SK-N-SH (cell line): Measurements from ENCODE around the gene AMELX. TPM values are rescaled to one million over a fixed set of nuclear protein-coding genes. Genes with fewer than 3 reads are reported as not detected.

Experiments used
- CTCF ChIA-PET: fragments of 300-600, 350-600 bp; formaldehyde crosslinking; extraction: SDS; loops from one replicate; lab custom pipeline; 2021; lab: Yijun Ruan, JAX
- POLR2A ChIA-PET: fragments of 350-600 bp; sonication (Branson Sonifier 250); formaldehyde crosslinking; extraction: SDS; loops from one replicate; lab custom pipeline; 2020; ENCODE audit warnings: antibody characterized with exemption, inconsistent platforms; lab: Yijun Ruan, JAX
- DNase-seq: peaks from one replicate; pipeline ENCODE4 v3.0.0; 2012
- H2AFZ ChIP-seq: fragments of 200-600 bp; sonication (generic); 2 replicates; pipeline ENCODE4 v1.8.1; 2016; ENCODE audit warnings: antibody characterized with exemption, mild to moderate bottlenecking, low read depth
- H3F3A ChIP-seq: fragments of 200-600 bp; sonication (generic); replicated peaks from 2 replicates; pipeline ENCODE3; 2016; ENCODE audit warnings: antibody characterized with exemption, mild to moderate bottlenecking; ENCODE audit not compliant: insufficient read depth
- H3K27ac ChIP-seq, 2 experiments: fragments of 200-500 bp in 1 of 2; fragments of 200-600 bp in 1 of 2; sonication (Bioruptor generic) in 1 of 2; sonication (generic), shearing (Covaris generic) in 1 of 2; 2 replicates each; pipeline versions ENCODE4 v1.5.1 to v1.6.1; 2014 to 2016; ENCODE audit warnings: low read depth in 2 of 2, inconsistent platforms in 1 of 2, low read length in 1 of 2, mild to moderate bottlenecking in 1 of 2, mixed read lengths in 1 of 2
- H3K27me3 ChIP-seq: fragments of 200-600 bp; sonication (generic), shearing (Covaris generic); 2 replicates; pipeline ENCODE4 v1.6.1; 2016; ENCODE audit warnings: mixed run types; ENCODE audit not compliant: insufficient read depth
- H3K36me3 ChIP-seq, 2 experiments: fragments of 200-500 bp in 1 of 2; fragments of 200-600 bp in 1 of 2; sonication (Bioruptor generic) in 1 of 2; sonication (generic) in 1 of 2; replicated peaks in 1 of 2; 2 replicates each; pipeline versions ENCODE3 to v1.5.1; 2014 to 2016; ENCODE audit warnings: low read length in 1 of 2, mild to moderate bottlenecking in 1 of 2; ENCODE audit not compliant: insufficient read depth in 2 of 2, control insufficient read depth in 1 of 2
- H3K4me1 ChIP-seq, 2 experiments: fragments of 200-500 bp in 1 of 2; fragments of 200-600 bp in 1 of 2; sonication (Bioruptor generic) in 1 of 2; sonication (generic), shearing (Covaris generic) in 1 of 2; 2 replicates each; pipeline versions ENCODE4 v1.5.1 to v1.6.1; 2014 to 2016; ENCODE audit warnings: low read depth in 1 of 2, low read length in 1 of 2, mixed run types in 1 of 2; ENCODE audit not compliant: insufficient read depth in 2 of 2, control insufficient read depth in 1 of 2
- H3K4me2 ChIP-seq: fragments of 200-600 bp; sonication (generic), shearing (Covaris generic); 2 replicates; pipeline ENCODE4 v1.6.1; 2017; ENCODE audit warnings: mixed run types
- H3K4me3 ChIP-seq, 2 experiments: fragments of 200-500 bp in 1 of 2; fragments of 200-600 bp in 1 of 2; sonication (Bioruptor generic) in 1 of 2; sonication (generic), shearing (Covaris generic) in 1 of 2; 2 replicates each; pipeline versions ENCODE4 v1.5.1 to v1.8.1; 2014 to 2016; ENCODE audit warnings: low read depth in 2 of 2, inconsistent platforms in 1 of 2, low read length in 1 of 2, mild to moderate bottlenecking in 1 of 2, mixed read lengths in 1 of 2, moderate library complexity in 1 of 2
- H3K79me2 ChIP-seq: fragments of 200-600 bp; sonication (generic); 2 replicates; pipeline ENCODE4 v1.8.1; 2017; ENCODE audit warnings: mild to moderate bottlenecking; ENCODE audit not compliant: insufficient read depth
- H3K9ac ChIP-seq: fragments of 200-600 bp; sonication (generic); 2 replicates; pipeline ENCODE4 v1.6.1; 2017; ENCODE audit warnings: mixed run types
- H3K9me2 ChIP-seq: fragments of 200-600 bp; sonication (generic); 2 replicates; pipeline ENCODE4 v1.6.1; 2017; ENCODE audit warnings: mixed run types
- H3K9me3 ChIP-seq: fragments of 200-600 bp; sonication (generic); 2 replicates; pipeline ENCODE4 v1.6.1; 2017; ENCODE audit warnings: mixed run types, mild to moderate bottlenecking, moderate library complexity
- H4K20me1 ChIP-seq: fragments of 200-600 bp; sonication (generic); 2 replicates; pipeline ENCODE4 v1.6.1; 2017; ENCODE audit warnings: mild to moderate bottlenecking, mixed run types; ENCODE audit not compliant: insufficient read depth
- CHD2 ChIP-seq: fragments of 150-350 bp; IDR thresholded peaks from 2 replicates; pipeline ENCODE4 v1.6.1; 2018; ENCODE audit warnings: low read length; ENCODE audit not compliant: partially characterized antibody
- EP300 ChIP-seq, 2 experiments: IDR thresholded peaks; 2 replicates each; pipeline versions ENCODE4 v1.4.0 to v1.6.1; 2012; ENCODE audit warnings: borderline replicate concordance in 1 of 2, low read depth in 1 of 2, low read length in 1 of 2
- FOXJ3 ChIP-seq: sonication (generic); formaldehyde crosslinking; IDR thresholded peaks from 2 replicates; pipeline ENCODE4 v1.5.1; 2020; ENCODE audit warnings: mild to moderate bottlenecking, missing genetic modification reagents
- FOXM1 ChIP-seq: IDR thresholded peaks from 2 replicates; pipeline ENCODE4 v1.4.0; 2012; ENCODE audit warnings: low read depth, mild to moderate bottlenecking
- GABPA ChIP-seq: IDR thresholded peaks from 2 replicates; pipeline ENCODE4 v1.4.0; 2012; ENCODE audit warnings: low read depth, mild to moderate bottlenecking
- GATA2 ChIP-seq: sonication (generic); formaldehyde crosslinking; IDR thresholded peaks from 2 replicates; pipeline ENCODE4 v1.5.0; 2020; ENCODE audit warnings: mild to moderate bottlenecking, missing genetic modification reagents
- JUND ChIP-seq: IDR thresholded peaks from 2 replicates; pipeline ENCODE4 v1.4.0; 2012
- MEF2A ChIP-seq: IDR thresholded peaks from 2 replicates; pipeline ENCODE4 v1.4.0; 2012; ENCODE audit warnings: low read depth, borderline replicate concordance
- NFIC ChIP-seq: IDR thresholded peaks from 2 replicates; pipeline ENCODE4 v1.4.0; 2012; ENCODE audit warnings: borderline replicate concordance
- POLR2AphosphoS5 ChIP-seq: IDR thresholded peaks from 2 replicates; pipeline ENCODE4 v1.6.1; 2012; ENCODE audit warnings: low read depth, low read length
- RAD21 ChIP-seq: IDR thresholded peaks from 2 replicates; pipeline ENCODE4 v1.6.1; 2012; ENCODE audit warnings: mild to moderate bottlenecking, low read length
- RFX5 ChIP-seq: IDR thresholded peaks from 2 replicates; pipeline ENCODE4 v1.6.1; 2012; ENCODE audit warnings: mild to moderate bottlenecking, improper control_type of control experiment, low read length
- RXRA ChIP-seq: IDR thresholded peaks from 2 replicates; pipeline ENCODE4 v1.4.0; 2012; ENCODE audit warnings: low read depth, mild to moderate bottlenecking, borderline replicate concordance
- TAF1 ChIP-seq: IDR thresholded peaks from 2 replicates; pipeline ENCODE4 v1.6.1; 2012; ENCODE audit warnings: low read depth, mild to moderate bottlenecking, low read length, moderate library complexity, borderline replicate concordance
- TCF12 ChIP-seq: IDR thresholded peaks from 2 replicates; pipeline ENCODE4 v1.4.0; 2012
- TEAD4 ChIP-seq: IDR thresholded peaks from 2 replicates; pipeline ENCODE4 v1.4.0; 2012; ENCODE audit warnings: mild to moderate bottlenecking, borderline replicate concordance; ENCODE audit not compliant: insufficient read depth
- WGBS: methylation state at CpG from one replicate; pipeline ENCODE4 v1.1.6; 2017; ENCODE audit warnings: low lambda C conversion rate; 5-methylcytosine and 5-hydroxymethylcytosine counted together
- polyA plus RNA-seq, 3 experiments: library from polyadenylated mRNA; depleted of rRNA; stranded (reverse); fragments of >200 nt; gene quantifications; 2 replicates each; pipeline ENCODE4 v1.2.3, GENCODE V29; 2012
- TF ChIP-seq, protein P1 (sequence below): fragments of 150-350 bp; IDR thresholded peaks from 2 replicates; pipeline ENCODE4 v1.6.1; 2017; ENCODE audit warnings: antibody characterized with exemption, low read length, low read depth, borderline replicate concordance
- TF ChIP-seq, protein P2 (sequence below): IDR thresholded peaks from 2 replicates; pipeline ENCODE4 v1.4.0; 2012; ENCODE audit warnings: low read depth
- TF ChIP-seq, protein P3 (sequence below): fragments of 200-600 bp; sonication (generic); IDR thresholded peaks from 2 replicates; pipeline ENCODE4 v1.6.1; 2017; ENCODE audit warnings: antibody characterized with exemption, mild to moderate bottlenecking, moderate library complexity
- TF ChIP-seq, protein P4 (sequence below): IDR thresholded peaks from 2 replicates; pipeline ENCODE4 v1.4.0; 2012; ENCODE audit warnings: low read depth, borderline replicate concordance
- TF ChIP-seq, protein P5 (sequence below): IDR thresholded peaks from 2 replicates; pipeline ENCODE4 v1.4.0; 2012; ENCODE audit warnings: low read depth, borderline replicate concordance

AMELX gene
- polyA plus RNA-seq, 1 of the 3 experiments (the other 2 are of a cell fraction): not detected

DNA sequence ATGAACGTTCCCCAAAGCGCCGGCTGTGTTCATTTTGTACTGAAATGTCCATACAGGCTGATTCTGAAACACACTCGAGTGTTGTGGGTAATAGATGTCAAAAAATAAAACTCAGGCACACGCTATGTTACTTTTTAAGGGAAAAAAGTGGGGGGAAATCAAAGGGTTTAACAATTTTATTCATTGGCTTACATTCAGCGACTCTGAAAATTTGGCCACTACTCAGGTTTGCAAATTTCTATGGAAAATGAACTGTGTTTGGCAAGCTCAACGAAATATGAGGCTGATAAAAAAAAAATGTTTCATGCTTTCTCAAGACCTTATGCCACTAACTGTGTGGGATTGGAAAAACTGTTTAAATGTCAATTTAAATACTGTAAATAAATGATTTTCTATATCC lies 18.5 kb downstream of the AMELX start (continued):
- TF ChIP-seq FOXM1: no peak
- no peak for TF ChIP-seq TAF1
- TF ChIP-seq, protein P1, sequence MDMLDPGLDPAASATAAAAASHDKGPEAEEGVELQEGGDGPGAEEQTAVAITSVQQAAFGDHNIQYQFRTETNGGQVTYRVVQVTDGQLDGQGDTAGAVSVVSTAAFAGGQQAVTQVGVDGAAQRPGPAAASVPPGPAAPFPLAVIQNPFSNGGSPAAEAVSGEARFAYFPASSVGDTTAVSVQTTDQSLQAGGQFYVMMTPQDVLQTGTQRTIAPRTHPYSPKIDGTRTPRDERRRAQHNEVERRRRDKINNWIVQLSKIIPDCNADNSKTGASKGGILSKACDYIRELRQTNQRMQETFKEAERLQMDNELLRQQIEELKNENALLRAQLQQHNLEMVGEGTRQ: no peak
- TF ChIP-seq, protein P2, sequence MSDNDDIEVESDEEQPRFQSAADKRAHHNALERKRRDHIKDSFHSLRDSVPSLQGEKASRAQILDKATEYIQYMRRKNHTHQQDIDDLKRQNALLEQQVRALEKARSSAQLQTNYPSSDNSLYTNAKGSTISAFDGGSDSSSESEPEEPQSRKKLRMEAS: no peak
- no peak for TF ChIP-seq POLR2AphosphoS5
- TF ChIP-seq RXRA: no peak
- TF ChIP-seq NFIC: no peak
- TF ChIP-seq CHD2: no peak
- TF ChIP-seq MEF2A: no peak

DNA sequence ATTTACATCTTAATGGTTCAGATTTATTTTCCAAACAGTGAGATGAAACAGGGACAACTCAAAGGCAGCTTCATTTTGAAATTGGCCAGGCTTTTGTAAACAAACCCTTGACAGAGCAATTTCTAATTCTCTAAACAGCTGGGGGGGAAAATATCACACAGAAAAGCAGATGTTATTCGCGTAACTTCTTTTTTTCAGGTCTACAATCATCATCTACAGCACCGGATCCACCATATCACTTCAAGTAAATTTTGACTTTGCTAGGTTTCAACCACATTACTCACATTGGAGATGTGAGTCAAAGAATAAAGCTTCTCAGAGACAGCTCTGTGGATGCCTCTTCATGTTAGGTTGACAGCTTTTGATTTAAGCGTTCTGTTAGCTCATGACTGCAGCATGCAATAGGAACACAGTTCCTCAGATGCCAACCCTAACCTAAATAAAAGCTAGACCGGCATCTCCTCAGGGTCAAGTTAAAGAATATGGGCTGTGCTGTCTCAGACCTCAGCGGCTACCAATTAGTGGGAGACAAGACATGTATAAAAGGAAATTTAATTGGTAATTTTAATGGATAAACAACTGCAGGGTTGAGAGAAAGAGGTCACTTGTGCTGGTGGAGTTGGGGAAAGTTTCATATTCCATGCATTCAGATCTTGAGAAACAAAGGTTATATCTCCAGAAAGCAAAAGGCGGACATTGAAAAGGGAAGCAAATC lies 26.8 kb downstream of the AMELX start:
- no peaks in the 10 kb centered on the region for H4K20me1 ChIP-seq
- CTCF ChIA-PET: interaction anchor here (0.7 to 1.1 kb wide), 2 partner anchors 12 to 180 kb away, joined by 3 read pairs; no protein-coding TSS in a partner anchor
- H3K36me3 ChIP-seq: no peaks in the 10 kb centered on the region
- TF ChIP-seq FOXM1 (no peak), POLR2AphosphoS5 (no peak), GATA2 (no peak), JUND (no peak), TCF12 (no peak), MEF2A (no peak), CHD2 (no peak), RAD21 (no peak), FOXJ3 (CRISPR knock-in tag) (no peak), RXRA (no peak), GABPA (no peak), RFX5 (no peak), TEAD4 (no peak), EP300 (IDR thresholded peaks at IDR 0.05; ENCODE audit: borderline replicate concordance in 1 of 2, low read depth in 1 of 2, low read length in 1 of 2) (no peak)
- TF ChIP-seq, protein P1: no peak
- TF ChIP-seq, protein P3, sequence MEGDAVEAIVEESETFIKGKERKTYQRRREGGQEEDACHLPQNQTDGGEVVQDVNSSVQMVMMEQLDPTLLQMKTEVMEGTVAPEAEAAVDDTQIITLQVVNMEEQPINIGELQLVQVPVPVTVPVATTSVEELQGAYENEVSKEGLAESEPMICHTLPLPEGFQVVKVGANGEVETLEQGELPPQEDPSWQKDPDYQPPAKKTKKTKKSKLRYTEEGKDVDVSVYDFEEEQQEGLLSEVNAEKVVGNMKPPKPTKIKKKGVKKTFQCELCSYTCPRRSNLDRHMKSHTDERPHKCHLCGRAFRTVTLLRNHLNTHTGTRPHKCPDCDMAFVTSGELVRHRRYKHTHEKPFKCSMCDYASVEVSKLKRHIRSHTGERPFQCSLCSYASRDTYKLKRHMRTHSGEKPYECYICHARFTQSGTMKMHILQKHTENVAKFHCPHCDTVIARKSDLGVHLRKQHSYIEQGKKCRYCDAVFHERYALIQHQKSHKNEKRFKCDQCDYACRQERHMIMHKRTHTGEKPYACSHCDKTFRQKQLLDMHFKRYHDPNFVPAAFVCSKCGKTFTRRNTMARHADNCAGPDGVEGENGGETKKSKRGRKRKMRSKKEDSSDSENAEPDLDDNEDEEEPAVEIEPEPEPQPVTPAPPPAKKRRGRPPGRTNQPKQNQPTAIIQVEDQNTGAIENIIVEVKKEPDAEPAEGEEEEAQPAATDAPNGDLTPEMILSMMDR: no peak
- TF ChIP-seq, protein P4, sequence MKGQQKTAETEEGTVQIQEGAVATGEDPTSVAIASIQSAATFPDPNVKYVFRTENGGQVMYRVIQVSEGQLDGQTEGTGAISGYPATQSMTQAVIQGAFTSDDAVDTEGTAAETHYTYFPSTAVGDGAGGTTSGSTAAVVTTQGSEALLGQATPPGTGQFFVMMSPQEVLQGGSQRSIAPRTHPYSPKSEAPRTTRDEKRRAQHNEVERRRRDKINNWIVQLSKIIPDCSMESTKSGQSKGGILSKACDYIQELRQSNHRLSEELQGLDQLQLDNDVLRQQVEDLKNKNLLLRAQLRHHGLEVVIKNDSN: no peak
- TF ChIP-seq, protein P5, sequence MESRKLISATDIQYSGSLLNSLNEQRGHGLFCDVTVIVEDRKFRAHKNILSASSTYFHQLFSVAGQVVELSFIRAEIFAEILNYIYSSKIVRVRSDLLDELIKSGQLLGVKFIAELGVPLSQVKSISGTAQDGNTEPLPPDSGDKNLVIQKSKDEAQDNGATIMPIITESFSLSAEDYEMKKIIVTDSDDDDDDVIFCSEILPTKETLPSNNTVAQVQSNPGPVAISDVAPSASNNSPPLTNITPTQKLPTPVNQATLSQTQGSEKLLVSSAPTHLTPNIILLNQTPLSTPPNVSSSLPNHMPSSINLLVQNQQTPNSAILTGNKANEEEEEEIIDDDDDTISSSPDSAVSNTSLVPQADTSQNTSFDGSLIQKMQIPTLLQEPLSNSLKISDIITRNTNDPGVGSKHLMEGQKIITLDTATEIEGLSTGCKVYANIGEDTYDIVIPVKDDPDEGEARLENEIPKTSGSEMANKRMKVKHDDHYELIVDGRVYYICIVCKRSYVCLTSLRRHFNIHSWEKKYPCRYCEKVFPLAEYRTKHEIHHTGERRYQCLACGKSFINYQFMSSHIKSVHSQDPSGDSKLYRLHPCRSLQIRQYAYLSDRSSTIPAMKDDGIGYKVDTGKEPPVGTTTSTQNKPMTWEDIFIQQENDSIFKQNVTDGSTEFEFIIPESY: no peak
- TF ChIP-seq, protein P2: no peak
- POLR2A ChIA-PET: no interaction called here
- no peak overlapping the region for H3K9ac ChIP-seq
- H3K9me2 ChIP-seq: no peaks in the 10 kb centered on the region
- H3K9me3 ChIP-seq: no peaks in the 10 kb centered on the region; the same call in 1 of the 2 replicates
- H3K4me2 ChIP-seq: no peak overlapping the region
- H3K4me3 ChIP-seq: no peak overlapping the region
- H3K27me3 ChIP-seq: no peaks in the 10 kb centered on the region
- H3K4me1 ChIP-seq: no peaks in the 10 kb centered on the region
- no peaks in the 10 kb centered on the region for H3K79me2 ChIP-seq
- no peaks in the 10 kb centered on the region for H3F3A ChIP-seq
- DNase-seq: no peak
- no peak overlapping the region for H2AFZ ChIP-seq
- 41% methylated on average over 7 of the region's 7 CpGs for WGBS
- no peak overlapping the region for H3K27ac ChIP-seq
